GM18526 (cell line): ENCODE data around the gene M6PR.

Experiments used
- POLR2A ChIP-seq: IDR thresholded peaks from 3 replicates; pipeline ENCODE4 v1.6.1; 2011; ENCODE audit not compliant: insufficient read length; ENCODE audit errors: extremely low read depth

M6PR gene

DNA sequence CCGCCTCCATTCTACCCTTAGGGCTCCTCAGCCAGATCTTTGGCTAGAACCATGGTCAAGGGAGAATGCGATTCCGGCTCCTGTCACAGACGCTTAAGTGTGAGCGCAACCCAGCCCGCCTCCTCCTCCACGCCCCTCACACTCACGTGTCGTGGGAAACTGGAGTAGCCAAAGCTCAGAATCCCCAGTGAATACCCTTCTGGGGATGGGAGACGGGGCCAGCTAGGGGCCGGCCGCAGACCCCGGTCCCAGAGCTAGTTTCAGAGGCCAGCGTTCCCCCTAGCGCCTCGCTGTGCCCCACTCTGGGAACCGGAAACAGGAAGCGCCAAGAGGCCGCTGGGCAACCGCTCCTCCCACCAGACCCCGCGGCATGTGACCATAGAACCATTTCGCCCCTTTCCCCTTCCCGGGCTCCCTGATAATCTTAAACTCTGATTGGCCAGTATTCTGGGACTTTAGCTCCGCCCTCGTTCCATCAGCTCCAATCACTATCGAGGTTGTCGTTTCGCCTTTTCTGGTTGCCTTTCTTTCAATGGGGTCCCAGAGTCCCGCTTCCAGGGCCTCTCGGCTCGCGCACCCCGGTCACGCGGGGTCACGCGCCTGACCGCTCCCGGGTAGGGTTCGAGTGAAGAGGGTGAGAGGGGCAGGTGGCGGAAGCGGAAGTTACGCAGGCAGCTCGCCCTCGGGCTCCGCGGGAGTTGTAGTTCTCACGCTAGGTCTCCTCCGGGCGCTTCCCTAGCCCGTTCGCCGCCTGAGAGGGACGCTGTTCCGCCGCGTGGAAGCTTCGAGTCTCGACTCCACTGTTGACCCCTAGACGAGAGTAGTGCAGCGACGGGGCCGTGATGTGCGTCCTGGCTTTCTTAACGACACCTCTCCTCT lies at the start of gene M6PR:
TSS of gene M6PR (minus strand) at position 304 of the 879 bp plus-strand sequence. CDS start 3,241 bp downstream, outside the sequence.
- peak; percentile 91 for TF ChIP-seq POLR2A

DNA sequence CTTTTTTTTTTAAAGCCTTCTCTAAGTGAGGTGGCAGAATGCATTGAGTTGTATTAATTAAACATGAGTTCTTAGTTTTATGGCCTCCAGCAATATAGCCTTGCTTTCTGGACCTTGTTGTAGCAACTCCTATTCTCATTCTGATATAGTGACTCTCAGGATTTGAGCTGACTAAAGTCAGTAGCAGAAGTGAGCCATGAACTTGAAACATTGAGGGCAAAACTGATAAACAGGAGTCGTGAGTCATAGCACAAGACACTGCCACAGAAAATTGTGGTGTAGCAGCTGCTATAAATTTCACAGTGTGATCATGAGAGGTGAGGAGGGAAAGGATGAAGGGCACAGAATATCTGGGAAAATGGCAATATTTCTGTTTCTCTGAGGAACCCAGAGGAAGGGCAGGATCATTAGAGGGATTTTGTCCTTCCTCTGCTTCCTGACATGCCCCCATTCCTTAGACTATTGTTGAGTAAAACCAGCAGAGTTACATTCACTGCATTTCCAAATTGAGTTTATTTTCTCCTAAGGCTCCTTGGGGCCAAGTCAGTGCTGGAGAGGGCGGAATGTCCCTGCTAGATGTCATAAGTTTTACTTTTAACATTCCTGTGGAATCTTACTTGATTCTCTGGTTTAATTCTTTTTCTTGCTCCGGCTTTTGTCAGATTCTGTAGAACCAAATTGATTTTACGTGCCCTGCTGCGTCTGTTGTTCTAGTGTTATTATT lies 47.4 kb upstream of the M6PR start:
- no peak for TF ChIP-seq POLR2A

DNA sequence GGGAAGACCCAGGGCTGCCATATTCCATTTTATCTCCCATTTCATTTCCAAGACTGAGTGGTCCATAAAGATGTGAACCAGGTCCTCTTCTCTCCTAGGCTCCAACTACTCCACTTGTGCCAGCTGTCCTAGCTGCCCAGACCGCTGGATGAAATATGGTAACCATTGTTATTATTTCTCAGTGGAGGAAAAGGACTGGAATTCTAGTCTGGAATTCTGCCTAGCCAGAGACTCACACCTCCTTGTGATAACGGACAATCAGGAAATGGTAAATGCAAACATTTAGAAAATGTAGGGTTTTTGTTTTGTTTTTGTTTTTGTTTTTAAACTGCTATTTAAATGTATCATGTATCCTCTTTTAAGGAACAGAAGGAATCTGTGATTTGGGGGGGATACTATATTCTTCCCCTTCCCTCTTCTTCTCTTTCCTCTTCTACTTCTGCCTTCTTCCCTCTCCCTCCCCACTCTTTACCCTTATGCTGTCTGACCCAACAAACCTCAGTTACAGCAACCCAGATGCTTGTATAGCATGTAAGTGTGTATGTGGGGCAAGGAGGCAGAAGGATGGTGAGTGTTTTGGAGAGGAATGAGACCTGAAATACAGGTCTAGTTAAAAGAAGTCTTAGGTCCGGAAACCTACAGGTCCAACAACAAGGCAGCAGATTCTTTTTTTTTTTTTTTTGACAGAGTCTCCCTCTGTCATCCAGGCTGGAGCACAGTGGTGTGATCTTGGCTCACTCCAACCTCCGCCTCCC lies 45.8 kb upstream of the M6PR start:
- TF ChIP-seq POLR2A: no peak

DNA sequence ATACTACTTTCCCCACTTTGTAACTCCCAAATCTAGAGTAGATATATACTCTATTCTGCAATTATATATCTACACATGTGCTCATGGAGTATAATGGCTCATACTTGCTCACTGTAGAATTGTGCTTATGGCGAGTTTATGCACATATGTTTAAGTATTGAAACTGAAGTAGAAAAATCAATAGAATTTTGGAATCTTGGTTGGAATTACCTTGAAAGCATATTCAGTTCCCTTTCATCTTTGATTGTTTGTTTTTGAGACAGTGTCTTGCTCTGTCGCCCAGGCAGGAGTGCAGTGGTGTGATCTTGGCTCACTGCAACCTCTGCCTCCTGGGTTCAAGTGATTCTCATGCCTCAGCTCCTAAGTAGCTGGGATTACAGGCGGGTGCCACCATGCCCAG lies 44.4 kb upstream of the M6PR start:
- no peak for TF ChIP-seq POLR2A

DNA sequence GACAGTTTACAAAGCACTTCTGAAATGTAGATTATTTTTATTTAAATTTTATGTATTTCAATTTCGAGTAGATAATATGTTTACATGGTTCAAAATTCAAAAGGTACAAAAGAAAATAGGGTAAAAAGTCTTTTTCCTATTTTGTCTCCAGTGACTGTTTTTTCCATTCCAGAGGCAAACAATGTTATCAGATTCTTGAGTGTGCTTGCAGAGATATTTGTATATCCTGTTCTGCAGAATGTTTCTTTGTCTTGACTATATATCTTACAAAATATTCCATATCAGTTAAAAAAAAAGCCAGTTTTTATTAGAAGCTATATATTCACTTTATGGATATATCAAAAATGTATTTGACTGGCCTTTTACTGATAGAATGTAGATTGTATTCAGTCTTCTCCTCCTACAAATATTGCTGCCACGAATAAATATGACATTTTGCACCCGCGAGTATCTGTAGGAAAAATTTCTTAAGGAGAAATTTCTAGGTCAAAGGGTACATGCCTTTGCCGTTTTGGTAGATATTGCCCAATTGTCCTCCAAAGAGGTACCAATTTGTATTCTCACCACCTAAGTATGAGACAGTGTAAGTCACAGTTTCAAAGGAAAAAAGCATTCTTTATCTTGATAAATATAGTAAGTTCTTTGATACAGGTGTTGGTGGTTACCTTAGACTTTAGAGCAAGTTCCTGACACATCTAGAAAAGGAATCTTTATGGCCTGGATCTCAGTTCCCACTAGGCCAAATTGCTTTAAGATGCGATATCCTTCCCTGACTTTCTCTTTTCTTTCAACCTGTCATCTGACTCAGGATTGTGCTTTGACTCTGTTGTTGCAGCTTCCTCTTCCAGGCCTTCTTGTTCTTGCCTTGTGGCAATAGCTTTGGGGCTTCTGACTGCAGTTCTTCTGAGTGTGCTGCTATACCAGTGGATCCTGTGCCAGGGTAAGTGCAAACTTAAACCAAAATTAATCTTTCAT lies 42.2 kb upstream of the M6PR start:
- no peak for TF ChIP-seq POLR2A

DNA sequence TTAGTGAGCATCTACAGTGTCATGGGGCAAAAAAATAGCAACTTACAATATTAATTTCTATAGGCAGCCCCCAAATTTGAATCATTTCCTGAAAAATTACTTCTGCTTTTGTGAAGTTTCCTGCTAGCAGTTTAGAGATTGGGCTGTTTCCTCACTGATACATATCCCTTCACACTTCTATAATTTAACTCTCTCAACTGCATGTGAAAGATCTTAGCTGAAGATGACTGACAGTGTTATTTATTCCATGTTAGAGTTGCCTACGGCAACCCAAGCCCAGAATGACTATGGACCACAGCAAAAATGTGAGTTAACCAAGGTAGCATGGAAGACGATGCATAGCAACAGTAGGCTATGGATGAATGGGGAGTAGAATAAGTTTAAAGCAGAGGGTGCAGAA lies 40.0 kb upstream of the M6PR start, which contains the start of gene KLRG1:
TSS of gene KLRG1 (plus strand) at position 134 of the 400 bp plus-strand sequence. CDS start at position 224, 90 bp downstream.
- TF ChIP-seq POLR2A: no peak

DNA sequence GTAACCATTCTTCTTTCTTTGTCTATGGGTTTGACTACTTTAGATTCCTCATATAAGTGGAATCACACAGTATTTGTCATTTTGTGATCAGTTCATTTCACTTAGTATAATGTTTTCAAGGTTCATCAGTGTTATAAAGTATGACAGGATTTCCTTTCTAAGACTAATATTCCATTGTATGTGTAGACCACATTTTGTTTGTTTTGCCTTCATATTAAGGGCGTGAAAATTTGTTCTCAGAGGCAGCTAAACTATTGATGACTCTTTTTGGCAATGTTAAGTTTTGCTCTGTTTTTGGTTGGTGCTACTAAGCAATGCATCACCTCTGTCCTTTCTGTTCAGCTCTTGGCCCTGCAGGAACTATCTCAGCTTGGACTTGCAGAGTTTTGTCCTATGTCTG lies 38.2 kb upstream of the M6PR start:
- TF ChIP-seq POLR2A: no peak

DNA sequence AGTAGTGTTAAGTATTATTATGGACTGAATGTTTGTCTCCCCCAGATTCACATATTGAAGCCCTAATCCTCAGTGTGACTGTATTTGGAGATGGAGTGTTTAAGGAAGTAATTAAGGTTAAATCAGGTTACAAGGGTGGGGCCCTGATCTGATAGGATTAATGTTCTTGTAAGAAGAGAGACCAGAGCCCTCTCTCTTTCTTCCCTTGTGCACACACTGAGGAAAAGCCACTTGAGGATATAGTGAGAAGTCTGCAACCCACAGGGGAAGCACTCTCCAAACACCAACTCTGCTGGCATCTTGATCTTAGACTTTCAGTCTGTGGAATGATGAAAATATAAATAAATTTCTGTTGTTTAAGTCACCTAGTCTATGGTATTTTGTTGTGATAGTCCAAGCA lies 37.7 kb upstream of the M6PR start:
- TF ChIP-seq POLR2A: no peak

DNA sequence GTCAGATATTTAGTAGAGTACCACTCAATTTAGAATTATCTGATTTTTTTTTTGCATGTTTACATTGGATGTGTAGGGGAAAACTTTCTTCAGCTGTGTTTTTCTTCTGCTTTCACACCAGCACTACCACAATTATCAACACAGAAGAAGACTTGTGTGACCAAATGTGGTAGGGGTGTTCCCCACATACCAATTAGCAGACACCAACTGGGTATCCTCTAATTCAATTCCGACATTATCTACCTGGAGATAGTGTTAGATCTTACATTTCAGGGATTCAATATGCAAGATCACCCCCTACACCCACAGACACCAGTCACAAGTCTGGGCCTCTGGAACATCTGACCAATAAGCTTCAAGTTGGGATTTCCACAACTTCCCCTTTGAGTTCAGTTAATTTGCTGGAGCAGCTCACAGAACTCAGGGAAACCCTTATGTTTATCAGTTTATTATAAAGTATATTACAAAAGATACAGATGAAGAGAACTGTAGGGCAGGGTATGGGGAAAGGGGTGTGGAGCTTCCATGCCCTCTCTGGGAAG lies 35.8 kb upstream of the M6PR start:
- TF ChIP-seq POLR2A: no peak

DNA sequence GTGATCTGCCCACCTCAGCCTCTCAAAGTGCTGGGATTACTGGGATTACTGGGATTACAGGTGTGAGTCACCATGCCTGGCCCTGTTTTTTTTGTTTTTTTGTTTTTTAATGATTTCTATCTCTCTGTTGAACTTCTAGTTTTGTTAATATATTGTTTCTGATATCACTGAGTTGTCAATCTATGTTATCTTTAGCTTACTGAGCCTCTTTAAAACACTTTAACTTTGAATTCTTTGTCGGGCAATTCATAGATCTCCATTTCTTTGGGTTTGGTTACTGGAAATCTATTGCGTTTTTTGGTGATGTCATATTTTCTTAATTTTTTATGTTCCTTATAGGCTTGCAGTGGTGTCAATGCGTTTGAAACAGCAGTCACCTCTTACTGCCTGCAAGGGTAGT lies 30.7 kb upstream of the M6PR start:
- no peak for TF ChIP-seq POLR2A

DNA sequence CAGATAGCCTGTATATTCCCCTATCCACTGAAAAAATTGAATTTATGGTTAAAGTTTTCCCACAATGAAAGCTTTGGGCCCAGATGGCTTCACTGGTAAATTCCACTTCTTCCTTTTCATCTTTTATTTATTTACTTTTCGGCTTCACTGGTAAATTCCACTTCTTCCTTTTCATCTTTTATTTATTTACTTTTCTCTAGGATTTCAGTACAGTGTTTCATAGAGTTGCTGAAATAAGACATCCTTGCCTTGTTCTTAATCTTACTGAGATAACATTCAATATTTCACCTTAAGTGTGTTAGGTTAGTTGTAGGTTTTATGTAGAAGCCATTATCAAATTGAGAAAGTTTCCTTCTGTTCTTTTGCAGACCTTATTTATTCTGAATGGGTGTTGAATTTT lies 21.0 kb upstream of the M6PR start:
- TF ChIP-seq POLR2A: no peak

DNA sequence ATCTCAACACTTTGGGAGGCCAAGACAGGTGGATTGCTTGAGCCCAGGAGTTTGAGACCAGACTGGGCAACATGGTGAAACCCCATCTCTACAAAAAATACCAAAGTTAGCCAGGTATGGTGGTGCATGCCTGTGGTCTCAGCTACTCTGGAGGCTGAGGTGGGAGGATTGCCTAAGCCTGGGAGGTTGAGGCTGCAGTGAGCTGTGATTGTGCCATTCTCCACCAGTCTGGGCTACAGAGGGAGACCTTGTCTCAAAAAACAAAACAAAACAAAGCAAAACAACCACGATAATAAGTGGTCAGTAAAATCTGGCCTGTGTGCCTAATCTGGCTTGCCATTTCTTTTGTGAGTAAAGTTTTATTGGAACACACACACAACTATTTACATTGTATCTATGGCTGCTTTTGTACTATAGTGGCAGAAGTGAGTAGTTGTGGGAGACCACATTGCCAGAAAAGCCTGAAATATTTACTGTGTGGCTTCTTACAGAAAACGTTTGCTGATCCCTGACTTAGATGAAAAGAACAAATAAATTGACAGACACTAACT lies 20.5 kb upstream of the M6PR start:
- TF ChIP-seq POLR2A: no peak

DNA sequence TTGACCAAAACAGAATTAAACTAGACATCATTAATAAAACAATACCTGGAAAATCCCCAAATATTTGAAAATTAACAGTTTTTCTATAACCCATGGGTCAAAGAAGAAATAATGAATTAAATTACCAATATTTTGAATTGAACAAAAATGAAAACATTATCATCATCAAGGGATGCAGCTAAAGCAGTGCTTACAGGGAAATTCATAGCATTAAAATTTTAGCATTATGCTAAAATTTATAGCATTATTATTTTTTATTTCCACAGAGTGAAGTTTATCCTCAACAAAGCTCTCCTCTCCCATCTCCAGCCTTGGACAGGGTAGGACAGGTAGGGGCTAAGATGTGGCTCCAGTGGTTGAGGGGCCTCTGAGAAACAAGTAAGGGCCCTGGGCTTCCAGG lies 19.3 kb upstream of the M6PR start:
- no peak for TF ChIP-seq POLR2A

DNA sequence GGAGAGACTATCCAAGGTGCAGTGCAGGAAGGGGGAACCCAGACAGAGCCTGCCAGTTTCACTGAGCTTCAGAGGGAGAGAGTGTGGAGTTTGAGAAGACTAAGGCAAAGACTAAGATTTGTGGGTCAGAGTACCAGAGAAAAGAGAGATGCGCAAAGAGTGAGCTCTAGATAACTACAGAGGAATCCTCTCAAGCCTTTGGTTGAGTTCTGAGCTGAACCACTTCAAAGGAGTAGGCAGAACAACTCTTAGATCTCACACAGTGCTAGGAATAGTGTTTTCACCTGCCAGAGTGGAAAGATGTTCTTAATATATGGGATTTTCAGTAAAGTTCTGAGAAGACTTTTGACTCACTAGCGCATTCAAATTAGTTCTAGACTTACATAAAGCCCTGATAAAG lies 10.7 kb upstream of the M6PR start:
- no peak for TF ChIP-seq POLR2A
